ENCODE results near the gene TMTC2. TPM values are rescaled to one million over a fixed set of nuclear protein-coding genes. Genes with fewer than 3 reads are reported as not detected.

Gene TMTC2
- polyA plus RNA-seq, 1 experiment = 5.6 TPM

DNA sequence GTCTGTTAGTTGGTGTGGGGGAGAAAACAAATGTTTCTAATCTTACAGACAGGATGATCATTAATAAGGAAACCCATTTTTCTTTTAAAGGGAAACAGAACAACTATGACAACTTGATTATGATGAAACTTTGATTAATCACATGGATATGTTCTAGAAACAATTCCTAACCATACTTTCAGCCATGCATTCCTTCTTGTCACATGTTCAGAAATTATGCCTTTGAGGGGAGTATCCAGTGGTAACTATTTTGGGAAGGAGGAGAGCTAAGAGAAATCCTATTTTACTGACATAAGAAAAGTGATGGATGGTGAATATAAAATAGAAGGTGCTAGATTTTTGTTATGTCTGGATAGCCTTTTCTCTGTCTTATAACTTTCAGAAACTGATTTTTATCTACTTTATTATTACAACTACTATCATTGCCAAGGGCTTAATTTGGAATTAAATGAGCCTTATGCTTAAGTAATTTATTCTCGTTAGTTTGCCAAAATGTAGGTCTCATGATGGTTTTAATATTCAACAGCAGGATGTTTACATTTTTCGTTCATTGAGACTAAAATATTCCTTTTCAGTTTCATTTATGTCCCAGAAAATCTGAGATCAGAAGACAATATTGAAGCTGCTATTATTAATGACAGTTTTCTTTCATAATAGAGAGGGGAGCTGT is 200.1 kb downstream of the TMTC2 start:
- TF ChIP-seq, protein P1, sequence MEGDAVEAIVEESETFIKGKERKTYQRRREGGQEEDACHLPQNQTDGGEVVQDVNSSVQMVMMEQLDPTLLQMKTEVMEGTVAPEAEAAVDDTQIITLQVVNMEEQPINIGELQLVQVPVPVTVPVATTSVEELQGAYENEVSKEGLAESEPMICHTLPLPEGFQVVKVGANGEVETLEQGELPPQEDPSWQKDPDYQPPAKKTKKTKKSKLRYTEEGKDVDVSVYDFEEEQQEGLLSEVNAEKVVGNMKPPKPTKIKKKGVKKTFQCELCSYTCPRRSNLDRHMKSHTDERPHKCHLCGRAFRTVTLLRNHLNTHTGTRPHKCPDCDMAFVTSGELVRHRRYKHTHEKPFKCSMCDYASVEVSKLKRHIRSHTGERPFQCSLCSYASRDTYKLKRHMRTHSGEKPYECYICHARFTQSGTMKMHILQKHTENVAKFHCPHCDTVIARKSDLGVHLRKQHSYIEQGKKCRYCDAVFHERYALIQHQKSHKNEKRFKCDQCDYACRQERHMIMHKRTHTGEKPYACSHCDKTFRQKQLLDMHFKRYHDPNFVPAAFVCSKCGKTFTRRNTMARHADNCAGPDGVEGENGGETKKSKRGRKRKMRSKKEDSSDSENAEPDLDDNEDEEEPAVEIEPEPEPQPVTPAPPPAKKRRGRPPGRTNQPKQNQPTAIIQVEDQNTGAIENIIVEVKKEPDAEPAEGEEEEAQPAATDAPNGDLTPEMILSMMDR (IDR thresholded peaks at IDR 0.05; ENCODE audit: insufficient read depth, low read depth, low read length) = no peak
- Histone ChIP-seq H3K36me3 (ENCODE audit: control insufficient read depth, insufficient read depth, low read length) (no peaks in the 10 kb centered on the region), H3K27me3 (ENCODE audit: control insufficient read depth, insufficient read depth, low read length) (no peaks in the 10 kb centered on the region), H3K4me3 (ENCODE audit: low read depth, low read length) (no peak overlapping the region)
- no peak for DNase-seq (ENCODE audit: low read depth)
- ChIA-PET POLR2A (no interaction called here), CTCF (interaction anchor here (1.2 to 1.5 kb wide), 2 partner anchors 12 to 939 kb away, joined by 4 read pairs; no protein-coding TSS in a partner anchor)

DNA sequence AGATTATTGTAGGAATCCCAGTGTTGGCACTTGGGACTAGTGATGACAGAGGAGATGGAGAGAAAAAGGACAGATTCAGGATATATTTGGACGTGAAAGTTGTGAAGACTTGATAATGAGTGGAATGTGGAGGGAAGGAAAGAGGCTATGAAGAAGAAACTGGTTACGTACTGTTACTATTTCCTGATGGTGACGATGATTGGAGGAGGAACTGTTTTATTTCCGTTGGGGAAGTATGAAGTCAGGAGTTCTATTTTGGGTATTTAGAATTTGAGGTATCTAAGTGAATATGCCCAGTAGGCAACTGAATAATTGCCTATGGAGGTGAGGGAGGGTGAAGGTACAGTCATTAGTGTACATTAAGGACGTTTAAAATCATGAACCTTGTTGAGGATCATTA is 207.2 kb downstream of the TMTC2 start:
- CTCF ChIA-PET = no interaction called here
- POLR2A ChIA-PET = no interaction called here
- TF ChIP-seq, protein P1 (IDR thresholded peaks at IDR 0.05; ENCODE audit: insufficient read depth, low read depth, low read length) = no peak
- H3K27me3 ChIP-seq (ENCODE audit: control insufficient read depth, insufficient read depth, low read length) = no peaks in the 10 kb centered on the region
- no peak for DNase-seq (ENCODE audit: low read depth)
- no peak overlapping the region for H3K4me3 ChIP-seq (ENCODE audit: low read depth, low read length)
- no peaks in the 10 kb centered on the region for H3K36me3 ChIP-seq (ENCODE audit: control insufficient read depth, insufficient read depth, low read length)

DNA sequence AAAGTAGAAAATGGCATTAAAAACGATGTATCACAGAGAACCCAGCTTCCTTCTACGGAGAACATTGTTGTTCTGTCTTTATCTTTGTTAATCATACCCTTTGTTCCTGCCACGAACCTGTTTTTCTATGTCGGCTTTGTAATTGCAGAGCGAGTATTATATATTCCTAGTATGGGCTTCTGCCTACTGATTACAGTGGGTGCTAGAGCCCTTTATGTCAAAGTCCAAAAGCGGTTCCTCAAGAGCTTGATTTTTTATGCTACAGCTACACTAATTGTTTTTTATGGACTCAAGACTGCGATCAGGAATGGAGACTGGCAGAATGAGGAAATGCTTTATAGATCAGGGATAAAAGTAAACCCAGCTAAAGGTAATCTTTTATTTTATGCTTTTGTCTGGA is 209.6 kb downstream of the TMTC2 start:
- TF ChIP-seq, protein P1 (IDR thresholded peaks at IDR 0.05; ENCODE audit: insufficient read depth, low read depth, low read length) = no peak
- CTCF ChIA-PET = interaction anchor here (1.0 to 1.2 kb wide), 2 partner anchors 13 to 18 kb away, joined by 4 to 5 read pairs; no protein-coding TSS in a partner anchor
- POLR2A ChIA-PET = interaction anchor here (0.6 kb wide), 1 partner anchor 1068 kb away, joined by 11 read pairs; no protein-coding TSS in a partner anchor
- Histone ChIP-seq H3K27me3 (ENCODE audit: control insufficient read depth, insufficient read depth, low read length) (no peaks in the 10 kb centered on the region), H3K36me3 (ENCODE audit: control insufficient read depth, insufficient read depth, low read length) (no peaks in the 10 kb centered on the region), H3K4me3 (ENCODE audit: low read depth, low read length) (no peak overlapping the region)
- DNase-seq (ENCODE audit: low read depth) = no peak

- Histone ChIP-seq H3K4me3 (ENCODE audit: low read depth, low read length) (no peak overlapping the region), H3K36me3 (ENCODE audit: control insufficient read depth, insufficient read depth, low read length) (no peaks in the 10 kb centered on the region), H3K27me3 (ENCODE audit: control insufficient read depth, insufficient read depth, low read length) (no peaks in the 10 kb centered on the region)
- no peak for DNase-seq (ENCODE audit: low read depth)
- ChIA-PET CTCF (interaction anchor here (1.2 kb wide), 1 partner anchor 12 kb away, joined by 4 read pairs; no protein-coding TSS in a partner anchor), POLR2A (interaction anchor here (0.6 kb wide), 1 partner anchor 1067 kb away, joined by 11 read pairs; no protein-coding TSS in a partner anchor)
- TF ChIP-seq, protein P1 (IDR thresholded peaks at IDR 0.05; ENCODE audit: insufficient read depth, low read depth, low read length) = no peak
These were observed 210.3 kb downstream of the TMTC2 start for GRCh38 chr12:82896979-82897378.

GRCh38 chr12:82898441-82898840 is 211.7 kb downstream of the TMTC2 start:
- ChIA-PET POLR2A (no interaction called here), CTCF (interaction anchor here (0.6 to 1.5 kb wide), 2 partner anchors 12 to 241 kb away, joined by 4 read pairs; no protein-coding TSS in a partner anchor)

More at GRCh38 chr12:82898441-82898840, 211.7 kb downstream of the TMTC2 start:
- H3K4me3 ChIP-seq (ENCODE audit: low read depth, low read length) = no peak overlapping the region
- H3K36me3 ChIP-seq (ENCODE audit: control insufficient read depth, insufficient read depth, low read length) = no peaks in the 10 kb centered on the region
- no peaks in the 10 kb centered on the region for H3K27me3 ChIP-seq (ENCODE audit: control insufficient read depth, insufficient read depth, low read length)
- no peak for DNase-seq (ENCODE audit: low read depth)
- TF ChIP-seq, protein P1 (IDR thresholded peaks at IDR 0.05; ENCODE audit: insufficient read depth, low read depth, low read length) = no peak

Data from BJ (cell line).